ENCODE results near the gene RPL13A.

DNA sequence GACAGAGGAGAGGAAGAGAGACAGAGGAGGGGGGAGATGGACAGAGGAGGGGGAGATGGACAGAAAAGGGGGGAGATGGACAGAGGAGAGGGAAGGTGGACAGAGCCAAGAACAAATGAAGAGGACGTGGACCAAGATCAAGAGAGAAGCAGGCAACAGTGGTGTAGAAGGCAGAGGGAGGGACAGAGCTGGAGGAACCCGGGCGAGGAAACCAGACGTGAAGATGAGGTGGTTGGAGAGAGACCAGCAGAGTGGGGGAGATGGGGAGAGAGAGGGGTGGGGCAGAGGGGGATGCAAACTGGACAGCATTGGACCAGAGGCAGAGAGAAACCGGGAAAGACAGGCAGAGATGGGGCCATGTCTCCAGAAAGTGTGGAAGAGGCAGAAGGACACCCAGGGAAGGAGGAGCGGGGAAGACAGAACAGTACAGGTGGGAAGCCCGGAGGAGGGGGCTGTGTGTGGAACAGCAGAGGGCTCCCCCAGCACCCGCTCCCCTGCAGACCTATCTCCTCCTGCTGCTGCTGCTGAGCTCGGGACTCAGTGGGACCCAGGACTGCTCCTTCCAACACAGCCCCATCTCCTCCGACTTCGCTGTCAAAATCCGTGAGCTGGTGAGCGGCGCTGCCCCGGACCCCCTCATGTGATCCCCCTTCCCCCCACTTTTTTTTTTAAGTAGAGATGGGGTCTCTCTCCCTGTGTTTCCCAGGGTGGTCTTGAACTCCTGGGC is 12.1 kb upstream of the RPL13A start:
- TF ChIP-seq GATA2 (IDR thresholded peaks at IDR 0.05; ENCODE audit: low read depth, low read length) (no peak), GATA3 (IDR thresholded peaks at IDR 0.05; ENCODE audit: low read depth, low read length) (no peak)
